ENCODE measurements around the gene CD69. TPM values are rescaled to one million over a fixed set of nuclear protein-coding genes. Genes with fewer than 3 reads are reported as not detected.

Gene CD69
- total and polyA plus RNA-seq, 9 donors, result 0.63 to 7.8 (median 2.3) TPM

GRCh38 chr12:9757433-9758025 lies 3.2 kb downstream of the CD69 start:
- no peak overlapping the region for H3K27ac ChIP-seq
- H3K4me3 ChIP-seq, result no peak overlapping the region
- intact Hi-C loops (cut with DNase I), result loop anchor here in 1 of 4 donors (10.0 kb wide), 1 partner anchor 147 kb away; no protein-coding TSS in a partner anchor
- 75 to 95% (median 93%) methylated on average over 5 of the region's 5 CpGs for WGBS, 3 donors
- TF ChIP-seq CTCF (IDR thresholded peaks at IDR 0.05) (no peak), EP300 (IDR thresholded peaks at IDR 0.05) (no peak), POLR2A (IDR thresholded peaks at IDR 0.05) (no peak)
- no peaks in the 10 kb centered on the region for H3K9me3 ChIP-seq
- no peaks in the 10 kb centered on the region for H3K36me3 ChIP-seq
- no peaks in the 10 kb centered on the region for H3K4me1 ChIP-seq (ENCODE audit: insufficient read depth)
- H3K27me3 ChIP-seq, result no peaks in the 10 kb centered on the region
- no peak for DNase-seq

GRCh38 chr12:9756706-9757105 lies 4.0 kb downstream of the CD69 start:
- Histone ChIP-seq H3K27me3 (no peaks in the 10 kb centered on the region), H3K9me3 (no peaks in the 10 kb centered on the region), H3K27ac (no peak overlapping the region), H3K36me3 (no peaks in the 10 kb centered on the region), H3K4me1 (ENCODE audit: insufficient read depth) (no peaks in the 10 kb centered on the region), H3K4me3 (no peak overlapping the region)
- intact Hi-C loops (cut with DNase I), result loop anchor here in 1 of 4 donors (10.0 kb wide), 1 partner anchor 148 kb away; no protein-coding TSS in a partner anchor
- TF ChIP-seq EP300 (IDR thresholded peaks at IDR 0.05) (no peak), POLR2A (IDR thresholded peaks at IDR 0.05) (no peak)
- WGBS, 3 donors, result 85 to 87% (median 86%) methylated on average over 5 of the region's 5 CpGs
- no peak for DNase-seq

DNA sequence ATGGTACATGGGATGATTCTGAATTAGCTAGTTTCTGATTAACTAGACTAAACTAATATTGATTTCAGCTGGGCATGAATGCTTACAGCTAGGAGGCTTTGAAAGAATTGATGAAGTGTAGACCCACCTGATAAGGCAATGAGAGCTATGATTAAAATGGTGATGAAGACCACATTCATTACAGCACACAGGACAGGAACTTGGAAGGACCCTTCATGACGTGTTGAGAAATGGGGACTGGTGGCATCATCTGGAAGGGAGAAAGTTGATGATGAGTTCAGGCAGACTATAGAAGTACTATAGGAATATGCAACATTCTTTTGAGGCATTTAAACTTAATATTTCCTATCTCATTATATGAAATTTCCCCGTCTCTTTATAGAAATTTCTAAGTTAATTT lies 4.5 kb downstream of the CD69 start:
- intact Hi-C loops (cut with DNase I), result loop anchor here in 1 of 4 donors (10.0 kb wide), 1 partner anchor 149 kb away; no protein-coding TSS in a partner anchor
- Histone ChIP-seq H3K27ac (no peak overlapping the region), H3K9me3 (no peaks in the 10 kb centered on the region), H3K36me3 (no peaks in the 10 kb centered on the region), H3K4me3 (no peak overlapping the region), H3K27me3 (no peaks in the 10 kb centered on the region), H3K4me1 (ENCODE audit: insufficient read depth) (no peaks in the 10 kb centered on the region)
- 77 to 88% (median 78%) methylated on average over 2 of the region's 2 CpGs for WGBS, 3 donors
- TF ChIP-seq POLR2A (IDR thresholded peaks at IDR 0.05) (no peak), CTCF (IDR thresholded peaks at IDR 0.05) (no peak)
- no peak for DNase-seq

- Histone ChIP-seq H3K4me1 (ENCODE audit: insufficient read depth) (no peaks in the 10 kb centered on the region), H3K4me3 (no peak overlapping the region), H3K36me3 (no peaks in the 10 kb centered on the region), H3K9me3 (no peaks in the 10 kb centered on the region), H3K27me3 (no peaks in the 10 kb centered on the region), H3K27ac (no peak overlapping the region)
- TF ChIP-seq CTCF (IDR thresholded peaks at IDR 0.05) (no peak), EP300 (IDR thresholded peaks at IDR 0.05) (no peak), POLR2A (IDR thresholded peaks at IDR 0.05) (no peak)
- 75 to 77% (median 75%) methylated on average over 2 of the region's 2 CpGs for WGBS, 3 donors
- DNase-seq, result no peak
- intact Hi-C loops (cut with DNase I), result loop anchor here in 1 of 4 donors (10.0 kb wide), 1 partner anchor 149 kb away; no protein-coding TSS in a partner anchor
Measured at GRCh38 chr12:9755567-9755966, 5.1 kb downstream of the CD69 start.

GRCh38 chr12:9755035-9755434 lies 5.7 kb downstream of the CD69 start:
- DNase-seq, result no peak
- TF ChIP-seq POLR2A (IDR thresholded peaks at IDR 0.05) (no peak), EP300 (IDR thresholded peaks at IDR 0.05) (no peak), CTCF (IDR thresholded peaks at IDR 0.05) (no peak)
- intact Hi-C loops (cut with DNase I), result loop anchor here in 1 of 4 donors (10.0 kb wide), 1 partner anchor 150 kb away; no protein-coding TSS in a partner anchor

More at GRCh38 chr12:9755035-9755434, 5.7 kb downstream of the CD69 start:
- Histone ChIP-seq H3K27ac (no peak overlapping the region), H3K36me3 (no peaks in the 10 kb centered on the region), H3K9me3 (no peaks in the 10 kb centered on the region), H3K27me3 (no peaks in the 10 kb centered on the region), H3K4me1 (ENCODE audit: insufficient read depth) (no peaks in the 10 kb centered on the region), H3K4me3 (no peak overlapping the region)
